Muscle of arm (tissue), 12 donors: ENCODE results near the gene ACTN4. TPM values are rescaled to one million over a fixed set of nuclear protein-coding genes. Genes with fewer than 3 reads are reported as not detected.
"Not testable (repeated sequence)": the region's sequence is repeated elsewhere in the genome, so short reads cannot be mapped to it uniquely, and the experiment has no call there.

ENCODE experiments used
- DNase-seq: peaks from one replicate; pipeline ENCODE4 v3.0.0-alpha.2; 2013
- polyA plus RNA-seq, 12 donors: library from polyadenylated mRNA; unstranded; fragments of 120-200 nt; gene quantifications; one replicate each; pipeline ENCODE4 v1.2.1, GENCODE V29; 2013; ENCODE audit not compliant: insufficient read length in 12 of 12

Gene ACTN4
- polyA plus RNA-seq, 12 donors = 116 to 322 (median 196) TPM

DNA sequence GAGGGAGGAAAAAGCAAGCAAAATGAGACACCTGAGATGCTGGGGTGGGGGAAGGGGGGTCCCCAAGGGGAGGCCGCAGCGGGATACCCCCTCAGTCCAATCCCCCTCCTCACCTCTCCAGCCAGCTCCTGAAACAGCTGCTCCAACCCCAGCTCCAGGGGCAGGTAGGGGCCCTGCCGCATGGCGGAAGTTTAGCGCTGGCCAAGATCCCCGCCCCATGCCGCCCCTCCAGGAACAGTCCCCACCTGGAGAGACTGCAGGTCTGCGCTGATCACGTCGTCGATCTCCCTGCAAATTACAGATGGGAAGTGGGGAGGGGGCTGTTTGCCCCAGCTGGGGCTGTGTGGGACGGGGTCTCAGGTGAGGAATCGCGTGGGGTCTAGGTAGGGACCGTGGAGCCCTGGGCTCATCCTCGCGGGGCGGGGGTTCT is 87.8 kb downstream of the ACTN4 start:
- no peak for DNase-seq

DNA sequence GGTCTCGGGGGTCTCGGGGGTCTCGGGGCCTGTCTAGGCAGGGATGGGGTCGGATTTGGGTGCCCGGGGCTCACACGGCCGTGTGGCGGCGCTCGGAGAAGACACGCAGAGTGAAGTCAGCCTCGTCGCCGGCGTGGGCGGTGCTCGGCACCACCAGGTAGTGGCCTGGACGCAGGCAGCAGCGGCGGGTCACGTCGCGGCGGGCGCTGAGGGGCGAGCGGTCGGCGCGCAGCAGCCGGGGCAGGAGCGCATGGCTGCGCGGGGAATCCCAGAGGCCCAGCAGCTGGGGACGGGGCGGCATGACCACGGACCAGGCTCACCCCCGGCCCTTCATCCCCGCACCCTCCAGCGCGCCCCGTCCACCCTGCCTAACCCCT is 88.6 kb downstream of the ACTN4 start:
- no peak for DNase-seq

DNA sequence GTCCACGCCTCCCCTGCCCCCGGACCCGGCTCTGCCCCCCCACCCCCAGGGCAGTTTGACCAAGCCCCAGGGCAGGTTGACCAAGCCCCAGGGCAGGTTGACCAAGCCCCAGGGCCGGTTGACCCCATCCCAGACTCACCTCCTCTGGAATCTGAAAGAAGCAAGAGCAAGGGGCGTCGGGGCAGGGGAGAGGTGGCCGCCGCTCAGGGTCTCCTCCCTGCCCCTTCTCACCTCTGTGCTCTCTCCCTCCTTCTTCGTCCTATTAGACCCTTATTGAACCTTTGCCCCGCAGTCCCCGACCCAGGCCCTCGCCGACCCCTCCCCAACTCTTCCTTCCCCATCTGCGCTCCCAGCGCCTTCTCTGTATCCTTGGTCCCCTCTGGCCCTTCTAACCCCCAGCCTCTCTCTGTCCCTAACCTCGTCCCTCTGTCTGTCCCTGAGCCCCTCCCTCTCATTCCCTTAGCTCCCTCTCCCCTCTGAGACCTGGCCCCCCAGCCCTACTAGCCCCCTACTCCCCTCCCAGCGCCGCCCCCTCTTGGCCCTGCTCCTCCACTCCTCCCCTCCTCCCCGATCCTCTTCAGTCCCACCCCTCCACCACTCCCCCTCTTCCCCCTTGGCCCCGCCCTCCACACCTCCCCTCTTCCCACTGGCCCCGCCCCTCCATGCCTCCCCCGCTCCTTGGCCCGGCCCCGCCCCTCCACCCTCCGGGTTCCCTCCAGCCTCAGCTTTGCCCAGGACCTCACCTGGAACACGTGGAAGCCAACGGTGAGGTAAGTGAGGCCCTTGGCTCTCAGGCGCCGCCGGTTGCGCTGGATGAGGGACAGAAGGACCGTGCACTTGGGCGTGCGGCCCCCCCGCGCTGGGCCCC is 89.2 kb downstream of the ACTN4 start:
- no peak for DNase-seq

DNA sequence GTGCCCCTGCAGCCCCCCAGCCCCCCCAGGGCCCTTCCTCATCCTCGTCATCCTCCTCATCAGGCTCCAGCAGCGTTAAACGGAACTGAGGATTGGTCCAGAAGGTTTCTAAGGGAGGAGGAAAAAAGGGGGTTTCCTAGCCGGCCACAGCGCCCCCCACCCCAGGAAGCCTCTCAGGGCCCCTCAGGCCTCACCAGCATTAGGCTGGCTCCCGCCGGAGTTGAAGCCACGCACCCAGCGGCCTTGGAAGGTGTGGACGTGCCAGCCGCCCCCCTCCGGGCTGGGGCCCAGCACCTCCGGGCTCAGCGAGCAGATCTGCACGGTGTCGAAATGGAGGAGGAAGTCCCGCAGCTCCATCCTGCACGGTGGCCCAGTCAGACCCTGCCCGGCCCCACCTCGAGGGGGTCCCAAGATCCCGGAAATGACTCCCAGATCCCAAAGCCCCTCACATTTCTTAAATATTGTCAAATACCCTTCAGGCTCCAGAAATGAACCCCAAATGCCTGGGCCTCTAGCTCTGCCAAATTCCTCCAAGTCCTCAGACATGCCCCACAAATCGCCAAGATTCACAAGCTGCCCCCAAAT is 89.9 kb downstream of the ACTN4 start:
- no peak for DNase-seq

DNA sequence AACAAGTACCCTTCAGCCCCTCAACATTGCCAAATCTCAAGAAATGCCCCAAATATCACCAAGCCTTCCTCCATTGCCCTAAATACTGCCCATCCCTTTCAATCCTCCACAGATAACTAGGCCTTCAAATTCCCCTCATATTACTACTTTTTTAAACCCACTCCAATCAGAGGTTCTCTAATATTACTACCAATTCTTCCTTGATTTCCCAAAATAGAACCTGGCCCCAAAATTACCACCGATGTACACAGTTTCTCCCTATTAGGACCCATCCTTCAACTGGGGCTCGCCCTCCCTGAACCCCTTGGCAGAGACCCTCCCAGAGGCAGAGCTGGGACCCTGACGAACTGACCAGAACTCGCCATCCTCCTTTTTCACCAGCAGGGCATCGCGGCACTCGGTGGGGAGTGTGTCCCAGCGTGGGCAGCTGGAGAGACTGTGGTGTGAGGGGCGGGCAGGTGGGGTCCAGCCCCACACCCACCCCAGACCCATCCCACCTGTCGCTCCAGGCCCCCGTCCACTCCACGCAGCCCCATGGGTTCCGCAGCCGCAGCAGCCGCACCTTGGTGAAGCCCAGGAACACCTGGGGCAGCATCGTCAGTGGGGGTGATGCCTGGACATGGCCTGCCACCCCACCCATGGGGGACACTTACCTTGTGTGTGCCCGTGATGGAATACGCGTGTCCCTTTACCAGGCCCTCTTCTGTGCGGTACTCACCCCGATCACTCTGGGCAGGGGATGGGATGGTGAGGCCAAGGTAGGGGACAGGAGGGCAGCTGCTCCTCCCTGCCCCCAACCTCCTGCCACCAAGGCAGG is 90.7 kb downstream of the ACTN4 start:
- no peak for DNase-seq

DNA sequence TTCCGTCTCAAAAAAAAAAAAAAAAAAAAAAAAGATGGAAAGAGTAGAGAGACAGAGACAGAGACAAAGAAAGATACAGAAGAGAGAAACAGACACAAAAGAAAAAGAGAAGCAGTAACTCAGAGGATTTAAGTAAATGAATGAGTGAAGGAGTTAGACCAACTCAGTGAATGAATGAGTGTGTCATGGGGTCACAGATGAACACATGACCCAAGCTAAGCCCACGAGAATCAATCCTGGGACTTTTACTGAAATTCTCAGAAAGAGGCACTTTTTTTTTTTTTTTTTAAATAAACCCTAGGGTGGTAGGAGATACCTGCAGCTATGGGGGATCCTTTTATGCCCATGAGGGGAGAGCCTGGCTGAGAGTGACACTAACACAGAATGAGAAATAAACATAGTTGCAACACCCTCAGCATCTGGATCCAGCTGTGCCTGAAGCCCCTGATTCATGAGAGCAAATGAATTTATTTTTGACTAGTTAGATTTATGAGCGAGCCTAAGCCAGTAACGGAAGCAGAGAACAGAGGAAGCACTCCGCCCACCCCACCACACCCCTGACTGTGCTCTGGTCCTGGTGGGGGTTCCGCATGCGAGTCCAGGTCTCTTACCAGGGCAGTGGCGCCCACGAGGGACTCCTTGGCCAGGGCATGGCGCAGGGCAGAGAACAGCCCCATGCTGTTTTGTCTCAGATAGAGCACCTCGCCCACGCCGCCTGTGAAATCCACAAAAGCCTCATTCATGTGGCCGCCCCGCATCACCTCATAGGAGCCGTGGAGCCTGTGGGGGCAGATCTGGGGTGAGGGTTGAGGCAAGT is 92.2 kb downstream of the ACTN4 start:
- no peak for DNase-seq

DNA sequence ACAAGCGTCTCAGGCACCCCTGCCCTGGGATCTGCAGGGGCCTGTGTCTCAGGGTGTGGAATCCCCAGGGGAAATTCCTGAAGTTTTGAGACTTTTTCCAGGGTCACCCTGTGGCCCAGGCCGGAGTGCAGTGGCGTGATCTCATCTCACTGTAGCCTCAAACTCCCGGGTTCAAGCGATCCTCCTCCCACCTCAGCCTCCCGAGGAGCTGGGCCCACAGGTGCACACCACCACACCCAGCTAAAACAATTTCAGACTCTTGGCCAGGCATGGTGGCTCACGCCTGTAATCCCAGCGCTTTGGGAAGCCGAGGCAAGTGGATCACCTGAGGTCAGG is 92.8 kb downstream of the ACTN4 start:
- no peak for DNase-seq

DNA sequence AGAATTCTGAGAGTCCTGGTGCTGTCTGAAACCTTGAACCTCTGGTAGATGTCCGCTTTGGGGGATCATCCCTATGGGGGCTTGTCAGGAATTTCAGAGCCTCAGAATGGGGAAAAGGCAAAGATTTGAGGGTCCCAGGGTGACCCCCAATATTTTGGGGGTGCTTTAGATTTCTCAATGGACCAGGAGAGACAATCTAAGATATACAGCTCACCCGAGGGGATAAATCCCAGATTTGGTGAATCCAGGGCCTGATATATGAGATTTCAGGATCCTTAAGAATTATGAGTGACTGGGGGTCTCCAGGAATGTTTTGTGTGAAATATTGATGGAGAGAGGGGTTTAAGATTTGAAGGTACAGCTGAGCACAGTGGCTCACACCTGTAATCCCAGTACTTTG is 93.5 kb downstream of the ACTN4 start:
- no peak for DNase-seq

DNA sequence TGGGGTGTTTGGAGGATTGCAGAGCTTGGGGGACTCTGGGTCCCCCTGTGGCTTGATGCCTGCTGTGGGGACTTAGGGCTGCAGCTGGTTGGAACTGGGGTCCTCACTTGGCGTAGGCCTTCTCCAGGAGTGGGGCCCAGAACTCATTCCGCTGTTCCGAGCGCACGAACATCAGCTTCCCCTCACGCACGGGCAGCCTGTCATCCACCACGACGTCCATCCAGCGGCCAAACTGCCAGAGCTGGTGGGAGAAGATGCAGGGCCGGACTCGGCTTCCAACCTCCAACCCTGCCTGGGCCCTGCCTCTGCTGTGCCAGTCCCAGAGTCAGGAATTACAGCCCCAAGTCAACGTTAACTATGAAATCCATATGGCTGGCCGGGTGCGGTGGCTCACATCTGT is 94.2 kb downstream of the ACTN4 start:
- no peak for DNase-seq

DNA sequence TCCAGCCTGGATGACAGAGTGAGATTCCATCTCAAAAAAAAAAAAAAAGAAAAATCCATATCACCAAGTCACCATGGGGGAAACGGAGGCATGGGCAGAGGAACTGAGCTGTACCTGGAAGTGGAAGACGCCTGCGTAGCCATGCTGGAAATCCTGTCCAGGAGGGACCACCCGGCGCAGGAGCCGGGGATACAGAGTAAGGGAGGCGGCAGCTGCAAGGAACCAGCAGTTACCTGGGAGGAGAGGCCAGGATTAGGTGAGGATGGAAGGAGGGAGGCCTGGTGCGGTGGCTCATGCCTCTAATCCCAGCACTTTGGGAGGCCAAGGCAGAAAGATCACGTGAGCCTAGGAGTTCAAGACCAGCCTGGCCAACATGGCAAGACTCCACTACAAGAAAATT is 94.8 kb downstream of the ACTN4 start:
- DNase-seq = no peak

DNA sequence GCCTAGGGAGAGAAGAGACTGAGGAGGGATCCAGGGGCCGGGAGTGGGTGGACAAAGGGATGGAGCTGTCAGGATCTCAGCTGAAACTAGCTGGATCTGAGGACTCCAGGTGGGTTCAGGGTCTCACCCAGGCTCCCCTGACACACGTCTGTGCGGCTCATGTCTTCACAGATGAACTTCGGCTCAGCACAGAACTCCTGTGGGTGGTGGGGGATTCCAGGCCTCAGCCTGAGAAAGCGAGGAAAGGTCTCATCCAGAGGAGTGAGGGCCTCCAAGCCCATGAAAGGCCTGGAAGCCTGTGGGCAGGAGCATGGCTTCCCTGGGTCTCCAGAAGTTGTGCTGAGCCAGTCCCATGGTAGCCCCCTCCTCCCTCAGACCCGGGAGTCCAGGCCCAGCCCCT is 95.5 kb downstream of the ACTN4 start:
- DNase-seq = no peak

DNA sequence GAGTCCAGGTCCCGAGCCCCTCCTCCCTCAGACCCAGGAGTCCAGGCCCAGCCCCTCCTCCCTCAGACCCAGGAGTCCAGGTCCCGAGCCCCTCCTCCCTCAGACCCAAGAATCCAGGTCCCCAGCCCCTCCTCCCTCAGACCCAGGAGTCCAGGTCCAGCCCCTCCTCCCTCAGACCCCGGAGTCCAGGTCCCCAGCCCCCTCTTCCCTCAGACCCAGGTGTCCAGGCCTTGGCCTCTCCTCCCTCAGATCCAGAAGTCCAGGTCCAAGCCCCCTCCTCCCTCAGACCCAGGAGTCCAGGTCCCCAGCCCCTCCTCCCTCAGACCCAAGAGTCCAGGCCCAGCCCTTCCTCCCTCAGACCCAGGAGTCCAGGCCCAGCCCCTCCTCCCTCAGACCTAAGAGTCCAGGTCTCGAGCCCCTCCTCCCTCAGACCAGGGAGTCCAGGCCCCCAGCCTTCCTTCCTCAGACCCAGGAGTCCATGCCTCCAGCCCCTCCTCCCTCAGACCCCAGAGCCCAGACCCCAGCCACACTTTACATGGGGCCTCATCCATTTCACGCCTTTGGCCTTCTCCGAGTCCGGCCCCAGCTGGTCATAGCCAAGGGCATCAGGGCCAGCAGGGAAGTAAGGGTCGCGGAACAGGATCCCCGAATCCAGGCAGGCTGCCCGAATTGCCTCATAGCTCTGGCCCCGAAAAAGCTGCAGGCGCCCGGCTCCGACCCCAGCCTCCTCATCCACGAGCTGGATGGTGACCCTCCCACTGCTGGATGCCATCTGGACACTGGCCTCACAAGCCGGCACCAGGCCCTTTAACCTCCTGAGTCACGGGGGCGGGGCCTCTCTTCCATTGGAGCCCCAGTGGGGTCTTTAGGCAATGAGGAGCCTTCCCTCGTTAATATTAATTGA is 96.2 kb downstream of the ACTN4 start:
- no peak for DNase-seq

DNA sequence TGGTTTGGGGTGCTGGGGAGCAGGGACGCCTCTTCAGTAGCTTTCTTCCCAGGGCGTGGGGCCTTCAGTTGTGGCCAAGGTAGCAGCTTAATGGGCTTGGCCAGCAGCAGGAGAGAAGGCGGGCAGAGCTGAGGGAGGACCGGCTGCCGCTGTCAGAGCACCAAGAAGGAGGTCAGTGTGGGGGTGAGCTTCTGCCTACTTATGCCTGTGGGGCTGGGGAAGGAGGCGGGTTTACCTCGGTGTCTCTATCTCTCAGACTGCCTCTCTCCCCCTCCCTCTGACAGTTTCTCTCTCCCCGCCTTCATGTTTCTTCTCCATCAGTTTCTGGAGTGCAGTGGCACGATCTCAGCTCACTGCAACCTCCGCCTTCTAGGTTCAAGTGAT is 96.8 kb downstream of the ACTN4 start, which contains the start of gene CAPN12:
Gene CAPN12 (minus strand): TSS at position 177 of the 384 bp plus-strand sequence. CDS start 309 bp downstream, outside the sequence.
- no peak for DNase-seq

DNA sequence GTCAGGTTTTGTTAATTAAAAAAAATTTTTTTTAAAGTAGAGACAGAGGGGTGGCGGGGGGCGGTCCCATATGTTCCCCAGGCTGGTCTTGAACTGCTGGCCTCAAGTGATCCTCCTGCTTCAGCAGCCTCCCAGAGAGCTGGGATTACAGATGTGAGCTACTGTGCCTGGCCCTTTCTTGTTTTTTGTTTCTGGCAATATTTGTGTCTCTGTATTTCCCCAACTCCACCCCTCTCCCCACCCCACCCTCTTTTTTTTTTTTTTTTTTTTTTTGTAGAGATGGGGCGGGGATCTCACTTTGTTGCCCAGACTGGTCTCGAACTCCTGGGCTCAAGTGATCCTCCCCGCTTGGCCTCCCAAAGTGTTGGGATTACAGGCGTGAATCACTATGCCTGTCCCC is 97.4 kb downstream of the ACTN4 start:
- no peak for DNase-seq

DNA sequence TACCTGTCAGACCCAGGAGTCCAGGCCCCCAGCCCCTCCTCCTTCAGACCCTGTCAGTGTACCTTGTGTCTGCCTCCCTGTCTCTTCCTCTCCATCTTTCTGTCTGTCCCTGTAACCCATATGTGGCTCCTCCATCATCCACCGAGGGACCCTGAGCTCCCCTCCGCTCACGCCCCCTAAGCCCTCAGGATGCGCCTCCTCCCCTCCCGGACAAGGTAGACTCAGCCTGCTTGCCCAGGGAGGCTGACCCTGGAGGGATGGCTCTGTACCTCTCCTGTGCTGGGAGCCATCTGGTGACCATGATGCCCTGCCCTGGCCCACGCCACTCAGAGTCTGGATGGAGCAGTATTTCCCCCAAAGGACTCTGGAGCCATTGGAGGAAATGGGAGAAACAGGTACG is 97.9 kb downstream of the ACTN4 start:
- no peak for DNase-seq

DNA sequence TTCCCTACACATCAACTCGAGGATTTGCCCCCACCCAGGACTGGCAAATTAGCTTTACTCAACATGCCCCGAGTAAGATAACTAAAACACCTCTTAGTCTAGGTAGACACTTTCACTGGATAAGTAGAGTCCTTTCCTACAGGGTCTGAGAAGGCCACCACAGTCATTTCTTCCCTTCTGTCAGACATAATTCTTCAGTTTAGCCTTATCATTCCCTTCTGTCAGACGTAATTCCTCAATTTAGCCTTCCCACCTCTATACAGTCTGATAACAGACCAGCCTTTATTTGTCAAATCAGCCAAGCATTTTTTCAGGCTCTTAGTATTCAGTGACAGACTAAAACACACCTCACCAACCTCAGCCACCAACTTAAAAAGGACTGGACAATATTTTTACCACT is 106.3 kb downstream of the ACTN4 start:
- not testable (repeated sequence) for DNase-seq

DNA sequence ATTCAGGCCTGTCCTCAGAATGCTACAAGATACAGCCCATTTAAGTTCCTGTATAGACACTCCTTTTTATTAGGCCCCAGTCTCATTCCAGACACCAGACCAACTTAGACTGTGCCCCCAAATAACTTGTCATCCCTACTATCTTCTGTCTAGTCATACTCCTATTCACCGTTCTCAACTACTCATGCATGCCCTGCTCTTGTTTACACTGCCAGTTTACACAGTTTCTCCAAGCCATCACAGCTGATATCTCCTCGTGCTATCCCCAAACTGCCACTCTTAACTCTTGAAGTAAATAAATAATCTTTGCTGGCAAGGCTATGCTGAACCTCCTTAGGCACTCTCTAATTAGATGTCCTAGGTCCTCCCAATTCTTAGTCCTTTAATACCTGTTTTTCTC is 106.7 kb downstream of the ACTN4 start:
- DNase-seq = not testable (repeated sequence)

DNA sequence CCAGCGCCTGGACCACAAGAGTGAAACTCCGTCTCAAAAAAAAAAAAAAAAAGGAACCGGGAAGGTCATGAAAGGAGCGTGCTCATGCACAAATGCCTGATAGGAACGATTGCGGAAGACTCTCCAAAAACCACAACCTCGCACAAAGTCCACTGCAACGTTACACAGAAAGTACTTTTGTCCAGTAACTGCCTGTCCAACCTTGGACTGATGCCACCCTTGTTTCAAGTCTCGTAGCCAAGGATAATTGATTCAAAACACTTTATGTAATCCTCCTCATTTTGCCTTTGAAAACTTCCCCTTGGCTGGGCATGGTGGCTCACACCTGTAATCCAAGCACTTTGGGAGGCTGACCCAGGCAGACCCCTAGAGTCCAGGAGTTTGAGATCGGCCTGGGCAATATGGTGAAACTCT is 112.1 kb downstream of the ACTN4 start:
- no peak for DNase-seq

DNA sequence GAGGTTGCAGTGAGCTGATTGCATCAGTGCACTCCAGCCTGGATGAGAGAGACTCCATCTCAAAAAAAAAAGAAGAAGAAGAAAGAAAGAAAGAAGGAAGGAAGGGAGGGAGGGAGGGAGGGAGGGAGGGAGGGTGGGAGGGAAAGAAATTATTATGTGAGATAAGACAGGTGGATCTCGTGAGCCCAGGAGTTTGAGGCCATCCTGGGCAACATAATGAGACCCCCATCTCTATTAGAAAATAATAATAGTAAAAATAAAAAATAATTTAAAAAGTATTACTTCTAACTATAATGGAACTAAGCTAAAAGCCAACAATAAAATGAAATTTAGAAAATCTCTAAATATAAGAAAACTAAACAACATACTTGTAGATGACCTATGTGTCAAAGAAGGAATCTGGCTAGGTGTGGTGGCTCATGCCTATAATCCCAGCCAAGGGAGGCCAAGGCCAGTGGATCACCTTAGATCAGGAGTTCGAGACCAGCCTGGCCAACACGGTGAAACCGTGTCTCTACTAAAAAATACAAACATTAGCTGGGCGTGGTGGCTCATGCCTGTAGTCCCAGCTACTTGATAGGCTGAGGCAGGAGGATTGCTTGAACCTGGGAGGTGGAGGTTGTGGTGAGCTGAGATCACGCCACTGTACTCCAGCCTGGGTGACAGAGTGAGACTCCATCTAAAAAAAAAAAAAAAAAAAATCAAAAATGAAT is 113.5 kb downstream of the ACTN4 start:
- DNase-seq = not testable (repeated sequence)

DNA sequence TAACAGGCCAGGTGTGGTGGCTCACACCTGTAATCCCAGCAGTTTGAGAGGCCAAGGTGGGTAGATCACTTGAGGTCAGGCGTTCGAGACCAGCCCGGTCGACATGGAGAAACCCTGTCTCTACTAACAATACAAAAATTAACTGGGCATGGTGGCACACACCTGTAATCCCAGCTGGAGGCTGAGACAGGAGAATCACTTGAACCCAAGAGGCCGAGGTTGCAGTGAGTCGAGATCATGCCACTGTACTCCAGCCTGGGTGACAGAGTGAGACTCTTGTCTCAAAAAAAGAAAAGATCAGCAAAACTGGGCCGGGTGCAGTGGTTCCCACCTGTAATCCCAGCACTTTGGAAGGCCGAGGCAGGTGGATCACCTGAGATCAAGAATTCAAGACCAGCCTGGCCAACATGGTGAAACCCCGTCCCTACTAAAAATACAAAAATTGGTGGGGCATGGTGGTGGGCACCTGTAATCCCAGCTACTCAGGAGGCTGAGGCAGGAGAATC is 114.5 kb downstream of the ACTN4 start:
- not testable (repeated sequence) for DNase-seq
